ENCODE measurements around the gene HEPHL1.

HEPHL1 gene

DNA sequence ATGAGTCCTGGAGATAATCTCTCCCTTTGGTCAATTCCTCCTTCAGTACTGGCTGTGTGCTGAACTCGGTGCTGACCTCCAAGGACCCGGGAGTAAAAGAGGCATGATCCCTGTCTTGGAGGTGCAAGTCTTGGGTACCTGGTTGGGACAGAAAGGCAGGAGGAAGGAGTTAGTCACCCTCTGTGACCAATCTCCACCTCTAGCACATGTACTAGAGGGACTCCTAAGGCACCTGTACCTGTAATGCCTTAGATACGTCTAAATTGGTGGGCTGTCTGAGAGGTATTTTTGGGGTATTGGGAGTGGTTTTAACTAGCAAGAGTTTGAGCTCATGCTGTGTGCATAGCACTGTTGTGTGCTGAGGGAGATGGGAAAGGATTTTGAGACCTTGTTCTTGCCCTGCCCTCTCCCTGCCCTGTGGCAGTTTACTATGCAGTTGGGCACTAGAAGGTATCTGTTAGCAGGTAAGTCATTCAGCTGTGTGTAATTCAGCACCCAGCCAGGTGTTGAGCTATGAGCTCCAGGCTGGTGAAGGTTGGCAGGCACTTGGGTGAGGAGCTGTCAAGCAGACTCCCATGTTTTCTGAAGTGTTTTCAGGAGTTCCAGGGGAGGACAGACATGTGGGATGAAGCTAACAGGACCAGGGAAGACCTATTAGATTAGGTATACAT, 110.0 kb downstream of the HEPHL1 start:
- peak in 1 of 3 donors; percentile 14 for DNase-seq

DNA sequence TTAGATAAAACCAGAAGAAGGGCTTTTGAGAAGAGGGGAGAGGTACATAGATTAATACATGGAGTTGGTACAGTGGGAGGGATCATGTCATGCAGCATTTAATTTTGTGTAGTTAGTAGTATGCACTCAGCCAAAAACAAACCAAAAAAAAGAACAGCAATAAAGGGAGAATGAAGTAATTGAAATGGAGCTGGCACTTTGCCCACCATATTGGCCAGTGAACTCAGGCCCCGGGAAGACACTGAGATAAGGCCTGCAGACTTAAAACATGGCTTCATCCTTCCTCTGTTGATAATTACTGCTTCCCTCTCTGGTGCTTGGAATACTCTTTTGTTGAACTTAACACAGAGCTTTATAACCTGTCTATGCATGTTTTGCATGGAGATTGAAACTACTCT, 110.6 kb downstream of the HEPHL1 start:
- DNase-seq = peak; percentile 11 to 30 (median 22)

DNA sequence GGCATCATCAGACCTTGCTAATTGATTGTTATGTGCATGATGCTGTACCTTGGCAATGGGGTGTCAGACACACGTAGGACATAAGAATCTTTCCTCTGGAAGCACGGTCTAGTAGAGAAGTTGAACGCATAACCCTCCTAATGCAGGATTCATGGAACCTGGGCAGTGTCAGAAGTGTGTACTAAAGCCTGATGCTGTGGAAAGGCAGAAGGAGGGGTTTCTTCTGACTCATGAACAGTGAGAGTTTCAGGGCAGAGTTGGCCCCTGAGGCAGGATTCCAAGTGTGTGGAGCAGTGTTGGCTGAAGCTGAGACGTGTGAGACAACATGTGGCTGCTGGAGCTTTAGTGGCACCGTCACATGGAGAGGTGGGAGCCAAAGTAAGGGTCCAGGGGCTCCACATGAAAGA, 111.0 kb downstream of the HEPHL1 start:
- peak in 2 of 3 donors; percentile 26 to 36 for DNase-seq

DNA sequence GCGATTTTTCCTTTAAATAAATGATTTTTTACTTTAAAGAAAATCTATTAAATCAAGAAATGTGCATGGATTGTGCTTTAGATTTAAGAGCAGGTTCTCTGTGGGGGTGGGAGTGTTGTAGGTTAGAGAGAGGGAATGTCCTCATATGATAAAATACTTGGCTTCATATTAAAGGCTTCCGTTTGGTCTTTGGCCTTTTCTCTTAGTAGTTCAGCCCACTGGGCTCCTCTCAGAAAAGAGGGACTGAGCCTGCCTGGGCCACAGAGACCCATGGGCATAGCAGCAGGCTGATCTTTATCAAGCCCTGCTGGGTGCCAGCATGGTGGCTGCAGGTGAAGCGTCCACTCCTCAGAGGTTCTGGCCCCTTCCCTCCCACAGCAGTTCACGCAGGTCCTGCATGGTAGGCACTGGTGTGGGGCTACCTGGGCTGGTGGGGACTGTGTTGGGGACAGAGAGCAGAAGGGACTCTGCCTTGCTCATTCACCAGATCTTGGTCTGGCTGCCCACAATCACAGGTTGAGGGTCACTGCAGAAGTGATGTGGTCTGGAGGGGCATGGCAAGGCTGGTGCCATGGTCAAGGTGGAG, 111.8 kb downstream of the HEPHL1 start:
- DNase-seq = no peak

DNA sequence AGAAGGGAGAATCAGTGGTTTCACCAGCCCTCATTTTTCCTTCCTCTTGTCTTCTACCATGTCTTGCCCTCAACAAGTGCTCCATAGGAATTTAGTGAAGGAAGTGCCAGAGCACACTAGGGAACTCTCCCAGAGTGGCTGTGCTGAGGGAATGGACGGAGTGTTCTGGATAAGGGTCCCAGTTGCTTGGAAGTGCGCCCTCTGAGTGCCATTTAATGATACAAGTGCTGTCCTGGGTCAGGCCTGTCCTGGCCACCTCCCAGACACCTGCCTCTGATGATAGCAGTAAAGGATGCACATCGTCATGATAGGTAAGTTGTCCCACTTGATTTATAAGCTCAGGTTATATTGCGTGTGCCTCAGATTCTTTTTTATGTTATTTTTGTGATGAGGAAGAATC, 112.6 kb downstream of the HEPHL1 start:
- no peak for DNase-seq

DNA sequence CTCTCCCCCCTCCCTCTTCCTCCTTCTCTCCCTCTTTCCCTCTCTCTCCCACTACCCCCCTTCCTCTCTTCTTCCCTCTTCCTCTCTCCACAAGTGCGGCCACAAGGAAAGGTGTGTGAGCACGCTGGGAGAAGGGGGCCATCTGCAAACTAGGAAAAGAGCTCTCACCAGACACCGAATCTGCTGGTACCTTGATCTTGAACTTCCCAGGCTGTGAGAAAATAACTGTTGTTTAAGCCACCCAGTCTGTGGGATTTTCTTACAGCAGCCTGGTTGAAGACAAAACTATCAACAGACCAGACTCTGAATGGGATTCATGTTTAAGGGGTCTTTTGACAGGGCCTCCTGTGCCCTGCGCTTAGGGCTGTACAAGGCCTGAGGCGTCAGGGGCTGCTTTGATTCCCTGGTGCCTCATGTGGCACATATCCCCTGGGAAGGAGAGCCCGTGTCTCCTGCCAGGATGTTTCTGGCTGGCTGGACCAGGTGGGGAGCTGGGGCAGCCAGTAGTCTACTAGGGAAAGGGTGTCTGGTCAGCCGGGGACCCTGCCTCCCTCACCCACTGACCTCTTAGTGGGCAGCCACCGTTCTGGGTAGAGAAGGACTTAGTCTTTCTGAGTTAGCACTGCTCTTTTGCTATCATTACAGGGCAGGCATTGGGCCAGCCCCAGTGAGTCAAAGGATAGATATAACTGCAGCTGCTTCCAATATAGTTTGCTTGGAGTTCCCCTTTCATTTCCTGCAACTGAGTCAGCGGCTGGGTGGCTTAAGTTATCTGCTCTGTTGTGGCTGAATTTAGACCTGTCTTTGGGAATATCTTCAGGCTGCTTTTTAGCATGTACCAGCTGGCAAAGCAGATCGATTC, 113.7 kb downstream of the HEPHL1 start:
- DNase-seq = peak; percentile 86 to 93 (median 90)

DNA sequence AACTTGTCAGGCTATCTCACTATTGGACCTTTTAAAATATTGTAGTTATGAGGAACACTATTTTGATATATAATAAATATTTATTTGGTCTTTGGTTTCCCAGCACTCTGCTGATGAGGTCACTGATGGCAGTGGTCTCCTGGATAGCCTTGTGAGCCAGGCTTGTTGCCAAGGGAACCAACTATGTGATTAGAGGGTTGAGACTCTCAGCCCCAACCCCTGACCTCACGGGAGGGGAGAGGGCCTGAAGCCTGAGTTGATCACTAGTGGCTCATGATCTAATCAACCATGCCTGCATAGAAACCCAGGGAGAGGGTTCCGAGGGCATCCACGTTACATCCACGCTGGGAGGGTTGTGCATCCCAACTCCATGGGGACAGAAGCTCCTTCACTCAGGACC, 118.3 kb downstream of the HEPHL1 start:
- peak in 1 of 3 donors; percentile 15 for DNase-seq

DNA sequence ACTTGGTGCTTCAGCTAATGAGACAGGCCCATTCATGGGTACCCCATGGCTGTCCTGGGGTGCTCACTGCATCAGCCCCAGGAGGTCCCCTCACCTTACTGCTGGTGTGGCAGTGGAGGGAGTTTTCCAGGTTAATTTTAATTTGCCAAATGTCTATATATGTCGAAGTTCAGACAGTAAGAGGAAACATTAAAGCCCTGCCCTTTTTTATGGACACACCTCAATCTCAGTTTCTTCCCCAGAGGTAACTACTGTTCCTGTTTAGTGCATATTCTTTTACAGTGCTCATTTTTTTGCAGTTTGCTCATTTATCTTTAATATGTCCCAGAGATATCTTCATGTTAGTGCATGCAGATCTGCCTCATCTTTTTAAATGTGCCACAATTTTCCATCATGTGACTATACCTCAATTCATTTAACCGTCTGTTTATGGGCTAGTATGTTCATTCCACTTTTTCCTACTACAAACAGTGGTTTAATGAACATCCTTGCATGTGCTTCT, 119.1 kb downstream of the HEPHL1 start:
- no peak for DNase-seq

DNA sequence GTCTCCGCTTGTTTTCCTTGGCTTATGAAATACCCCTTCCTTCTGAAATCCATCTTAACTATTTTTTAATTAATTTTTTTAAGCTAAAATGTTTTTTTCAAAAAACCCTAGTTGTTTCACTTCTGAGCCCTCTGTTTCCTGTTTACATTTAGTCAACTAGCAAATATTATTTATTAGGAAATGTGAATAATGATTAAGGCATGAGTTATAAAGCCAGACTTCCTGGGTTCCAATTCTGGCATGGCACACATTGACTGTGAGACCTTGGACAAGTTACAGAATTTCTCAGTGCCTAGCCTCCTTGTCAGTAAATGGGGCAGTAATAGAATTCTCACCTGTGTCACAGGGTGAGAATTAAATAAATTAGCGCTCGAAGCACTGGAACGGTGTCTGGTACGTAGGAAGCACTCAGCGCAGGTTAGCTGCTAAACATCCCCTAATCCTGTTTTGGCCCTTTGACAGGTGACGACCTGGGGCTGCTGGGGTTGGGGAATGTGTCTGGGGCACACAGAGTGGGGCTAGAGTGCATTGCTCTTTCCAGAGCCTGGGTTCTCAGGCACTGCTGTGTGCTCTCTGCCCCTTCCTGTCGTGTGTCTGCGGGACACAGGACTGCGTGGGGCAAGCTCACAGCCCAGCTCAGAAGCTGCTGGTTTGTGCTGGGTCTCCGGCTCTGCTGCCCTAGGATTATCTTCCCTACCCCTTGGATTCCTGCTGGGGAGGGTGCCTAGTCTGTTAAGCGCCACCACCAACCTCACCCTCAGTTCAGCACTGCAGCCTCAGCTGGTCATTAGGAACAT, 120.6 kb downstream of the HEPHL1 start:
- DNase-seq = peak in 1 of 3 donors; percentile 23

DNA sequence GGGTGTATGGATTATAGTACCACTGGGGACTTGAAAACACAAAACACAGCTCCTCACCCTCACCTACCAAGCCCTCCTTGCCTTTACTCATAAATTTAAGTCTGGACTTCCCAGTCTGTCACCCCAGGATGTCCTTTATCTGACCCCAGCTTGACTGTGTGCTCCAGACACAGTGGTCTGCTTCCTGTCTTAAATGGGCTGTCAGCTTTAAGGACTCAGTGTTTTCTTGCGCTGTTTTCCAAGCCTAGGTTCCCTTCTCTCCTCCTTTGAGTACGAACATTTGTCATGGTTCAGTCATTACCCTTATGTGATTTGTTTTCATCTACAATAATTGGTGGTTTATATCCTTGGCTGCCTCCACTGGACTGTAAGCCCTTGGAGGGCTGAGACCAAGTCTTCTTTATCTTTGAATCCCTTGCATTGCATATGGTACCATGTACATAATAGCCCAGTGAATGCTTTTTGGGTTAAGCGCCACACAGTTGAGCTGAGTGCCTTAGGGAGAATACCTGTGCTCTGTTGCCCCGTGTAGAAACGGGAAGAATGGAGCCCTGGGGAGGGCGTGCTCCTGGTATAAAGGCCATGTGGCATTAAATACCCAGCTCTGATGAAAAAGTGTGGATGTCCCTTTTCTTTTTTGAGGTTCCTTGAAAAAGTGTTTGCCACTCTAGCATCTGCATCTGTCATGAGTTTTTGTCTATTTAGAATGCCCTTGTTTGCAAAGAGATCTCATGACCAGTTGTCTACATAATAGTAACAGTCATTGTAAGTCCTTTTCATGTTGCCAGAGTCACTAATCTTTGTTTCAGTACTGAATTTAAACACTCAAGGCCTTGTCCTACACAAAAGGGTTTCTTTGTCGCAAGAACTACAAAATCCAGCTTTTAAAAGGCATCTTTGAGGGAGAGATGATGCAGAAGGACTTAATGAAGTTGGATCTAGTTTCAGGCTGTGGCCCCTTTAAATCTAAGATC, 121.4 kb downstream of the HEPHL1 start:
- DNase-seq = peak in 1 of 3 donors; percentile 29

DNA sequence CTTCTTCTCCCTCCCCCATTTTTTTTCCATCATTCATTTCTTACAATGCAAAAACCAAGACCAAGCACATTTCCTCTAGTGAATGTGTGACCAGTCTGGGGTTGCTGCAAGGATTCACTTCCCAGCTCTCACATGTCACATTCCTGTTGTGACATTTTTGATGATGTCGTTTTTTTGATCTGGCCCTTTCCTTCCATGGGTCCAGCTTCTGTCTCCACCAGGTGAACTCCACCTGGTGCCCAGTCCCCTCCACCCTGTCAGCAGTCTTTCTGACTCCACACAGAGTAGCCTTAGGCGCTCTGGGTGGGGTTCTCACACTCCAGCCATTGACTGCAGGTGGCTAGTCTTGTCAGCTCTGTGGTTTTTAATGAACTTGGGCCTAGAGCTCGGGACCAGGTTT, 123.1 kb downstream of the HEPHL1 start:
- peak; percentile 43 to 60 (median 51) for DNase-seq

DNA sequence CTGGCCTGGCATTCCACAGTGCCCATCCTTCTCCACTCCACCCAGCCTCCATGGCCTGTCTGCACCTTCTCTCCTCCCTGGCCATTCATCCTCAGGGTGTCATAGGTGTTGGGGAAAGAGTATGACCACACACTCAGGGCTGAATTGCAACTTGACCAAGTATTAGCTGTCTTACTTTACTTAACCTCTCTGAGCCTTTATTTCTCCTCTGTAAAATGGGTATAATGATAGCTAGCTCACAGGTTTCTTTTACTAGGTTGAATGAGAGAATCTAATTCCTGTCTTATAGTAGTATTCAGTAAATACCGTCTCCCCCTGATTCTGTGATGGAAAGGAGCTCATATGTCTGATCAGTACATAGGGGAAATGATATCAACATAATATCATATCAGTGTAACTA, 123.5 kb downstream of the HEPHL1 start:
- peak in 1 of 3 donors; percentile 12 for DNase-seq

DNA sequence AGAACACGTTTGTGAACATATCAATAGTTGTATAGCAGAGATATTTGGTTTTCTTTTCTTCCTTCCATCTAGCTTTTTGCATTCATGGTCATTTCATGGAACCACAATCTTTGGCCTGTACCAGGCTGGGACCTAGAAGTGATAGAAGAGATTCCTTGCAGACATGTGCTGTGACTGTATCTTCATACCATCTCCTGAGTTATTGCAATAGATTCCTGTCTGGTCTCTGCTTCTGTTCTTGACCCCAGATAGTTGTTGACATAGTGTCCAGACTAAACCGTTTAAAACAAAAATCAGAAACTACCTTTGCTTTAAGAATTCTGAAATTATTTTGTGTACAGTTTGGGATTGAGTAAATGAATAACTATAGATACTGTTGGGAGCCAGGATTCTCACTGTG, 124.3 kb downstream of the HEPHL1 start:
- DNase-seq = no peak

DNA sequence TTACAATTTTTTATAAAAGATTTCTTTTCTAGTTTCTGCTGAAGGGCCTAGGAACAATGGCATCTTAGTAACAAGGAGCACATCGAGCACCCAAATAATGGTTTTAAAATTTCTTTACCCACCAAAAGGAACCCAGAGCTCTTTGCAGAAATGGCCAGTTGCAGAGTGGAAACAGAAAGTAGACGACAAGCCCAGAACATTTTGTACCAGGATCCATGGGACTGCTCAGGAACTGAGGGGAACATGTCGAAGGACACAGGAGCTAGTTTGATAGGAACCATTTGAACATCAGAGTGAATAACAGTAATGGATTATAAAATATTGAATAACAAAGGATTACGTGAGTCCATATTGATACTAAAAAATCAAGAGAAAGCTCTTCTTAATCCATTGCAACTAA, 124.8 kb downstream of the HEPHL1 start:
- DNase-seq = no peak

DNA sequence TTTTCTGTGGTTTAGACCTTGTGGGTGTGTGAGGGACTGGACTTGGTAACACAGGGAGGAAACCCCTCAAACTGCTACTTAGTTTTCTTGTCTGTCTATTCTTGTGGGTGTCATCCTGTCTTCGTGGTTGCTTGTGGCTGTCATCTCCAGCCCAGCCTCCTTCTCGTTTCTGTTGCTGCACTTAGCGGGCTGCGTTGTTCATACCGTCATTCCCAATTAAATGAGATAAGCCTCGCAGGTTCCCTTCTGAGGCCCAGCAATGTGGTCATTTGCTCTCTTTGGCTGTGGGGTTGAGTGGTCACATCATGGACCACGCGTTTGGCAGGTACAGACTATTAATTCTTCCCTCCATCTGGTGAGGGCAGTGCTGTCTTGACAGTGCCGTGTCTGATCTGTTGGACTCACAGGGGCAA, 126.3 kb downstream of the HEPHL1 start:
- DNase-seq = peak; percentile 26 to 64 (median 32)

DNA sequence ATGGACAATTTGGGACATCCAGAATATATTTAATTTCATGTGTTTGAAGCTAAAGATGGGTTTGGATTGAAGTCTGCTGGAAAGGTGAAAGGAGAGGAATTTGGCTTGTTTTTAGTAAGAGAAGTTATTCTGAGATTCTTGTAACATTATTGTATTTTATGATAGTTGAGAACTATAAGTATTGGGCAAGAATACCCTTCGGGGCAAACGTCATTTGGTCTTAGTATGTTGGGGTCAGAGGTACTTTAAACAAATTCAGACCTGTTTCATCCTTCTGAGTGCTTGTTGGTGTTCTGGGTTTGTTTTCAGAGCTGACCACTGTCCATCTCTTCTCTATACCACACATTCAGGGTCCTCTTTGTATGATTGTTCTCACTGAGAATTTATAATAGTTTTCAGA, 127.0 kb downstream of the HEPHL1 start:
- DNase-seq = no peak

DNA sequence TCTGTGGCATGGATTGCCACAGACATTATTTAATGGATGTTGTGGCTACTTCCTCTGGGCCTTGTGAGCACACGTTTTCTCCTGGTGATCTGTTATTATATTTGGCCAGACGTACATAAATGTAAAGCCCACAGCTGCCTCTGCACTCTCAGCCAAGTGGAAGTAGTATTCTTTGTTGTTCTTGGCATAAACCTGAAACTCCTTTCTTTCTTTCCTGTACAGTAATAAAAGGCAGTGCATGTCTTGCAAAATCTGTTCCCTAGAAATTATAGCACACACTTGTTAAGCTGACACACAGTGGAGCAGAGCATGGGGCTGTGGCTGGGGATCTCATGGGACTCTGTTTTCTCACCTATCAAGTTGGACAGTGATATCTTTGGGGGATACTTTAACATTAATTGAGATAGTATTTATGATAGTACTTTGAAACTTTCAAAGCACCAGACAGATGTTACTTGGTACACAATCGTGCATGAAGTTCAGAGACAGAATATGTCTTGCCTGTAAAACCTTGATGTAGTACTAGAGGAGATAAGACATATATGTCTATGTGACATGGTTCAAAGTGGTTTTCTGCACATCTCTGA, 128.4 kb downstream of the HEPHL1 start:
- DNase-seq = no peak

DNA sequence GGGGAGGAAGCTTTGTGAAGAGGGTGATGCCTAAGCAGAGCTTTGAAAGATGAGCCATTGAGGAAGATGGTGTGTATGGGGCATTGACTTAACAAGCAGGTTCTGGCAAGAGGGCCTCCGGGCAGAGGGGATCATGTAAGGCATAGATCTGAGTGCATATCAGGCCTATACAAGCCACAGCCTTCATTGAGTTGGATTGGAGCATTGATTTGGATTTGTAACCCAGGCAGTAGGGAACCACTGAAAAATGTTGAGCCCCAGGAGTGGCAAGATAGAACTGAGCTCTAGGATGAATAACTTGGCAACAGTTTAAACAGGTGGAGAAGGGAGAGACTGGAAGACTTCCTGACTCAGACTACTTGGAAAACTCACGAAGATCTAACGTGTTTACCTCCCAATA, 128.9 kb downstream of the HEPHL1 start:
- no peak for DNase-seq

DNA sequence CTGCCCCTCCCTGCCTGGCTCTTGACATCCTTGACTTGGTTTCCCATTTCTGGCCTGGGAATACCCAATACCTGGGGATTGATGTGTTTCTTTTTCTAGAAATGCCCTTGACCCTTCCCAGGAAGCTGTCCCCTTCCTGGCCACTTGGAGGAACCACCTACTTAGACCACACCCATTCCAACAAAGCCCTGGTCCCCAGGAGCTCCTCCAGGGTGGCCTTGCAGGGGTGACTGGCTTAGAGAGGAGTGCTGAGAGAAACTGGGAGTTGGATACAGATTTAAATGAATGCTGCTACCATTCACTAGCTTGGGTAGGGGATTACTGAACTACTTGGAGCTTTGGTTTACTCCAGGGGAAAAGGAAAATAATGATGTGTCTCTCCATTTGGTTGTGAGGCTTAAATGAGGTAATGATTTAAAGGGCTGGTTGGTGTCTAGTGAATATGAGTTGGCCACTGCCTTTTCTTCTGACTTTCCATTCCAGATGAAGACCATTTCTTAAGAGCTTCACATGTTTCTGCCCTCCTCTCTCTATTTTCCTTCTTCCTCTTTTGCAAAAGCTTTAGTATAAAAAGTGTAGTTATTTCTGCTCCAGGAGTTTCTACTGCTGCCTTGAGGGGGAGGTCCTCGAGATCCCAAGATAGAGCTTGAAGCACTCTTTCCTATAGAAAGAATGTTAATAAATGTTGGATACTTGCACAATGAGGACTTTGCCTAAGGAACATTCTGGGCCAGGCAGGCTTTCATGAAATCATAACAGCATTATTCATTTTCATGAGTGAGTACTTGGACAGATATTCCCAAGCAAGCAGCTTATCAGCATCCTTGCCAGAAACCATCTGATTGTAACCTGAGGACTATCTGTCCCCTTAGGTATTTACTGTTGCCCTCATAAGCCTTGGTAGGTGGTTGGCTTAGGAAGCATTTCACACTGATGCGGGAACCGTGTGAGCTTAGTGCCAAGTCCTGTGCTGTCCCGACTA, 129.8 kb downstream of the HEPHL1 start:
- peak; percentile 33 to 69 (median 61) for DNase-seq
